ENCODE measurements around the gene ATAD1. TPM values are rescaled to one million over a fixed set of nuclear protein-coding genes. Genes with fewer than 3 reads are reported as not detected.
"Not testable (repeated sequence)": the region's sequence is repeated elsewhere in the genome, so short reads cannot be mapped to it uniquely, and the experiment has no call there.

Gene ATAD1
- total RNA-seq, 1 experiment from 2014 or later = 41.6 TPM

DNA sequence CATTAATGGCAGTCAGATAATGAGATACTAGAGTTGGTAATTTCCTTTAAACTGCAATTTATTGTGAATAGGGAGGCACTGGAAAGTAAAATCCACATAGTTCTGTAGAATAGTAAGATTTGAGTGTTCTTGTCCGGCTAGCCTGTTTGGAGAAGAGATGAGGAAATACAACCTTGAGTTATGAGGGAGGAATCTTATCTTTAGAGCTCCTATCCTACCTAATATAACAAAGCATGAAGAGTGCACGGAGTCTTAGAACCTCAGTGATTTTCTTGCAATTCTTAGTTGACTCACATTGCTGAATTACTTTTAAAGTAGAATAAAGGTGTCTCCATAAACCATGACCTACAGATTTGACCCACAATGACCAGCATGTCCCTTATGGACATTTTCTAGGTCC is 73.4 kb downstream of the ATAD1 start:
- H3K9ac ChIP-seq (ENCODE audit: low read length) = no peak overlapping the region
- H3K9me2 ChIP-seq (replicated peaks; ENCODE audit: insufficient read depth, low read length) = no peaks in the 10 kb centered on the region
- no peak overlapping the region for H3K4me3 ChIP-seq (ENCODE audit: low read length)
- H4K20me1 ChIP-seq (ENCODE audit: insufficient read depth, low read depth, low read length) = no peaks in the 10 kb centered on the region
- no peaks in the 10 kb centered on the region for H3K27me3 ChIP-seq (ENCODE audit: low read length)
- H3K4me1 ChIP-seq (ENCODE audit: low read length) = no peaks in the 10 kb centered on the region
- H3K9me3 ChIP-seq (ENCODE audit: low read length) = no peaks in the 10 kb centered on the region
- no peaks in the 10 kb centered on the region for H3K79me2 ChIP-seq (ENCODE audit: low read length)
- no peaks in the 10 kb centered on the region for H3K36me3 ChIP-seq (ENCODE audit: insufficient read depth, low read length)
- no peak overlapping the region for H2AFZ ChIP-seq (ENCODE audit: low read length)
- no peak overlapping the region for H3K4me2 ChIP-seq (ENCODE audit: low read depth, low read length, poor library complexity, severe bottlenecking)
- DNase-seq = no peak
- no peak overlapping the region for H3K27ac ChIP-seq (ENCODE audit: low read length)

GRCh38 chr10:87742992-87743610 is 74.9 kb downstream of the ATAD1 start:
- H3K4me3 ChIP-seq (ENCODE audit: low read length); H3K27ac ChIP-seq (ENCODE audit: low read length); H3K4me1 ChIP-seq (ENCODE audit: low read length); H3K9me3 ChIP-seq (ENCODE audit: low read length); H3K9ac ChIP-seq (ENCODE audit: low read length); H3K36me3 ChIP-seq (ENCODE audit: insufficient read depth, low read length); DNase-seq; H4K20me1 ChIP-seq (ENCODE audit: insufficient read depth, low read depth, low read length); H2AFZ ChIP-seq (ENCODE audit: low read length); H3K4me2 ChIP-seq (ENCODE audit: low read depth, low read length, poor library complexity, severe bottlenecking); H3K79me2 ChIP-seq (ENCODE audit: low read length); H3K9me2 ChIP-seq (replicated peaks; ENCODE audit: insufficient read depth, low read length); H3K27me3 ChIP-seq (ENCODE audit: low read length): not testable (repeated sequence)

GRCh38 chr10:87740254-87740655 is 77.8 kb downstream of the ATAD1 start:
- Histone ChIP-seq H3K9me2 (replicated peaks; ENCODE audit: insufficient read depth, low read length) (no peaks in the 10 kb centered on the region), H3K9me3 (ENCODE audit: low read length) (no peaks in the 10 kb centered on the region), H3K9ac (ENCODE audit: low read length) (no peak overlapping the region), H2AFZ (ENCODE audit: low read length) (no peak overlapping the region), H3K4me1 (ENCODE audit: low read length) (no peaks in the 10 kb centered on the region), H4K20me1 (ENCODE audit: insufficient read depth, low read depth, low read length) (no peaks in the 10 kb centered on the region), H3K79me2 (ENCODE audit: low read length) (no peaks in the 10 kb centered on the region), H3K27ac (ENCODE audit: low read length) (no peak overlapping the region), H3K27me3 (ENCODE audit: low read length) (no peaks in the 10 kb centered on the region), H3K36me3 (ENCODE audit: insufficient read depth, low read length) (no peaks in the 10 kb centered on the region), H3K4me3 (ENCODE audit: low read length) (no peak overlapping the region), H3K4me2 (ENCODE audit: low read depth, low read length, poor library complexity, severe bottlenecking) (no peak overlapping the region)
- DNase-seq = no peak

DNA sequence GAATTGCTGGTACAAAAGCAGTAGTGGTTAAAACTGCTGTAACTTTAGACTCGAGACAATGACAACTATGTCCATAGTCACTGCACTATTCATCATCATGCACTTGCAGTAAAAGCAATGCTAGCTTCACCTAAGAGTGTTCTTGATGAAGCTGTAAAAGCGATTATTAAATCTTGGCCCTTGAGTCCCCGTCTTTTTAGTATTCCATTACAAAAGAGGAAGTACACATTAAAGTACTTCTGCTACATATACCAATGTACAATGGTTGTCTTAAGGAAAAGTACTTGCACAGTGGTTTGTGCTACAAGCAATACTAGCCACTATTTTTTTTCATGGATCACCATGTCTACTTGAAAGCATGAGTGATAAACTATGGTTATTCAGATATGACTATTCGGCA is 78.3 kb downstream of the ATAD1 start:
- H3K27me3 ChIP-seq (ENCODE audit: low read length) = no peaks in the 10 kb centered on the region
- H2AFZ ChIP-seq (ENCODE audit: low read length) = no peak overlapping the region
- H3K9ac ChIP-seq (ENCODE audit: low read length) = no peak overlapping the region
- H3K4me1 ChIP-seq (ENCODE audit: low read length) = no peaks in the 10 kb centered on the region
- DNase-seq = no peak
- no peak overlapping the region for H3K27ac ChIP-seq (ENCODE audit: low read length)
- H4K20me1 ChIP-seq (ENCODE audit: insufficient read depth, low read depth, low read length) = no peaks in the 10 kb centered on the region
- no peaks in the 10 kb centered on the region for H3K79me2 ChIP-seq (ENCODE audit: low read length)
- H3K9me3 ChIP-seq (ENCODE audit: low read length) = no peaks in the 10 kb centered on the region
- H3K4me2 ChIP-seq (ENCODE audit: low read depth, low read length, poor library complexity, severe bottlenecking) = no peak overlapping the region
- H3K9me2 ChIP-seq (replicated peaks; ENCODE audit: insufficient read depth, low read length) = no peaks in the 10 kb centered on the region
- no peaks in the 10 kb centered on the region for H3K36me3 ChIP-seq (ENCODE audit: insufficient read depth, low read length)
- no peak overlapping the region for H3K4me3 ChIP-seq (ENCODE audit: low read length)

DNA sequence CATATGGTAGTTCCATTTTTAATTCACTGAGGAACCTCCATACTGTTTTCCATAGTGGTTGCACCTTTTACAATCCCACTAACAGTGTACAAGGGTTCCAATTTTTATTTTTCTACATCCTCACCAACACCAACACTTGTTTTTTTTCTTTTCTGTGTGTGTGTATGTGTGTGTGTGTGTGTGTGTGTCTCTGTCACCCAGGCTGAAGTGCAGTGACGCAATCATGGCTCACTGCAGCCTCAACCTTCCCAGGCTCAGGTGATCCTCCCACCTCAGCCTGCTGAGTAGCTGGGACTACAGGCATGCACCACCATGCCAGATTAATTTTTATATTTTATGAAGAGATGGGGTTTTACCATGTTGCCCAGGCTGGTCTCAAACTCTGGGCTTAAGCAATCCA is 79.8 kb downstream of the ATAD1 start:
- not testable (repeated sequence) for H3K27me3 ChIP-seq (ENCODE audit: low read length); H3K4me1 ChIP-seq (ENCODE audit: low read length); H3K9ac ChIP-seq (ENCODE audit: low read length); DNase-seq; H3K4me3 ChIP-seq (ENCODE audit: low read length); H3K36me3 ChIP-seq (ENCODE audit: insufficient read depth, low read length); H3K4me2 ChIP-seq (ENCODE audit: low read depth, low read length, poor library complexity, severe bottlenecking); H3K27ac ChIP-seq (ENCODE audit: low read length); H4K20me1 ChIP-seq (ENCODE audit: insufficient read depth, low read depth, low read length); H3K9me3 ChIP-seq (ENCODE audit: low read length); H3K9me2 ChIP-seq (replicated peaks; ENCODE audit: insufficient read depth, low read length); H2AFZ ChIP-seq (ENCODE audit: low read length); H3K79me2 ChIP-seq (ENCODE audit: low read length)

- Histone ChIP-seq H3K27me3 (ENCODE audit: low read length) (no peaks in the 10 kb centered on the region), H3K4me2 (ENCODE audit: low read depth, low read length, poor library complexity, severe bottlenecking) (no peak overlapping the region), H3K4me3 (ENCODE audit: low read length) (no peak overlapping the region), H3K9ac (ENCODE audit: low read length) (no peak overlapping the region), H3K4me1 (ENCODE audit: low read length) (no peaks in the 10 kb centered on the region), H2AFZ (ENCODE audit: low read length) (no peak overlapping the region), H3K9me2 (replicated peaks; ENCODE audit: insufficient read depth, low read length) (no peaks in the 10 kb centered on the region), H3K9me3 (ENCODE audit: low read length) (no peaks in the 10 kb centered on the region), H4K20me1 (ENCODE audit: insufficient read depth, low read depth, low read length) (no peaks in the 10 kb centered on the region), H3K36me3 (ENCODE audit: insufficient read depth, low read length) (no peaks in the 10 kb centered on the region), H3K79me2 (ENCODE audit: low read length) (no peaks in the 10 kb centered on the region), H3K27ac (ENCODE audit: low read length) (no peak overlapping the region)
- DNase-seq = peak; percentile 60
Measured at GRCh38 chr10:87734987-87735827, 82.8 kb downstream of the ATAD1 start.

DNA sequence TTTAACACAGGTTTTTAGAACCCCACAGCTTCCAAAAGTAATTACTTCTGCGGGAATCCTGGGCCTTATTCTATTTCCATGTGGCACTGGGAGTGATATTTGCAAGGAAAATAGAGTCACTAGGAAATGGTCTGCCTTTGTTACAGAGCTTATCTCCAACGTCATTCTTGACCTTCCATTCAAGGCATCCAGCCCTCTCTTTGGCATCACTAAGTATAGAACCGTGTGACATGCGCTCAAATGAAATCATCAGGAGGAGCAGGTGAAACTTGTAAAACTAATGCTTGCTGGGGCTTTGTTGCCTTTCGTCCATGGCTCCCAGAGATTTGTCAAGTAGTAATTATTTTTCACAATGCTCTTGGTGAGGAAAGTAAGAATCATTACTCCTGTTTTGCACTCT is 84.9 kb downstream of the ATAD1 start:
- Histone ChIP-seq H3K9ac (ENCODE audit: low read length) (no peak overlapping the region), H3K36me3 (ENCODE audit: insufficient read depth, low read length) (no peaks in the 10 kb centered on the region), H3K4me3 (ENCODE audit: low read length) (no peak overlapping the region), H3K9me3 (ENCODE audit: low read length) (no peaks in the 10 kb centered on the region), H3K27ac (ENCODE audit: low read length) (no peak overlapping the region), H3K9me2 (replicated peaks; ENCODE audit: insufficient read depth, low read length) (no peaks in the 10 kb centered on the region), H2AFZ (ENCODE audit: low read length) (no peak overlapping the region), H3K4me1 (ENCODE audit: low read length) (no peaks in the 10 kb centered on the region), H3K27me3 (ENCODE audit: low read length) (no peaks in the 10 kb centered on the region), H4K20me1 (ENCODE audit: insufficient read depth, low read depth, low read length) (no peaks in the 10 kb centered on the region), H3K79me2 (ENCODE audit: low read length) (no peaks in the 10 kb centered on the region), H3K4me2 (ENCODE audit: low read depth, low read length, poor library complexity, severe bottlenecking) (no peak overlapping the region)
- no peak for DNase-seq

DNA sequence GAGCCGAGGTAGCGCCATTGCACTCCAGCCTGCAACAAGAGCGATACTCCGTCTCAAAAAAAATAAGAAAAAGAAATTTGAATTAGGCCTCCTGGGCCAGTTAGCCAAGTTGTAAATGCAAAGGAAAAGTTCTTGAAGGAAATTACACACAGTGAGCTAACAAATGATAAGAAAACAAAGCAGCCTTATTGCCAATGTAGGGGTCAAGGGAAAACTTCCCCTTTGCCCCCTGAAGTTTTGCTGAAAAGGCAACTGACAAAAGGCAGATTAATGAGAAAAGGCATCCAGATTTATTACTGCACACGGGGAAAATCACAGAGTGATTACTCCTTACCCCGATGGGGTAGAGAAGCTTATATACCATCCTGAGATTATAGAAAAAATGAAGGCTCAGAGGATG is 88.1 kb downstream of the ATAD1 start:
- Histone ChIP-seq H3K27ac (ENCODE audit: low read length) (no peak overlapping the region), H3K4me1 (ENCODE audit: low read length) (no peaks in the 10 kb centered on the region), H3K9ac (ENCODE audit: low read length) (no peak overlapping the region), H4K20me1 (ENCODE audit: insufficient read depth, low read depth, low read length) (no peaks in the 10 kb centered on the region), H3K36me3 (ENCODE audit: insufficient read depth, low read length) (no peaks in the 10 kb centered on the region), H3K4me3 (ENCODE audit: low read length) (no peak overlapping the region), H3K27me3 (ENCODE audit: low read length) (no peaks in the 10 kb centered on the region), H2AFZ (ENCODE audit: low read length) (no peak overlapping the region), H3K79me2 (ENCODE audit: low read length) (no peaks in the 10 kb centered on the region), H3K4me2 (ENCODE audit: low read depth, low read length, poor library complexity, severe bottlenecking) (no peak overlapping the region), H3K9me2 (replicated peaks; ENCODE audit: insufficient read depth, low read length) (no peaks in the 10 kb centered on the region), H3K9me3 (ENCODE audit: low read length) (no peaks in the 10 kb centered on the region)
- no peak for DNase-seq
